NCI-H510A (cell line): ENCODE data around the gene PITPNC1.
"Not testable (repeated sequence)": the region's sequence is repeated elsewhere in the genome, so short reads cannot be mapped to it uniquely, and the experiment has no call there.

Experiments
- DNase-seq: peaks from one replicate; lab custom pipeline; 2025; lab: John Stamatoyannopoulos, UW

Gene PITPNC1

DNA sequence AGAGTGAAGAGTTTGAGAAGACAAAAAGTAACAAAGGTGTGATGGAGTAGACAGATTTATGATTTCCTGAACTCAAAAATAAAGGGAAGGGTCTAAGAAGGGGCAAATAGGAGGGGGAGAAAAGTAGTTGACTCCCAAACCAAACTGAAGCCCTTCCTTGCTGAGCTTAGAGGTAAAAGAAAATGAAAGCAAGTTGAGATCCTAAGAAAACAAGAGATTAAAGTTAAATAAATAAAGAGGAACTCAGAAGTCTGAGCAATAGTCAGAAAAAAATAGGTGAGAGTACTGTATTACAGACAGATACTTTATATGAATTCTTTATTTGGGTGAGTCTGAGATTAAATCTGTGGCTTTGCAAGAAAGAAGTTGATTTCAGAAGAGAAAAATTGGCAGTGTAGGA, 7.4 kb upstream of the PITPNC1 start:
- no peak for DNase-seq

DNA sequence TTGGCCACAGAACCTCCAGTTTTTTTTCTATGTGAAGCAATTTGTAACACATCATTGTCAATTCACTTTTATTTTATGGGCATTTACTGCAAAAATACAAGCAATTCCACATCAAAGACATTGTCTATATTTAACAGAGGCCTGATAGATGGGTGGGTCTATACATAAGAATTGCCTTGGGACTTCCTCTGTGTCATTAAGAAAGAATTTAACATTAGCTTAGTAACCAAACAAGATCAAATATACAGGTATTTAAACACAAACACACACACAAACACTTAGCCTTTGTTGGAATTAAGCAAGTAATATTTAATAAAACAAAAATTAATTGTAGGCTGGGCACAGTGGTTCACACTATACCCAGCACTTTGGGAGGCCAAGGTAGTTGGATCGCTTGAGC, 4.3 kb upstream of the PITPNC1 start:
- DNase-seq = no peak

DNA sequence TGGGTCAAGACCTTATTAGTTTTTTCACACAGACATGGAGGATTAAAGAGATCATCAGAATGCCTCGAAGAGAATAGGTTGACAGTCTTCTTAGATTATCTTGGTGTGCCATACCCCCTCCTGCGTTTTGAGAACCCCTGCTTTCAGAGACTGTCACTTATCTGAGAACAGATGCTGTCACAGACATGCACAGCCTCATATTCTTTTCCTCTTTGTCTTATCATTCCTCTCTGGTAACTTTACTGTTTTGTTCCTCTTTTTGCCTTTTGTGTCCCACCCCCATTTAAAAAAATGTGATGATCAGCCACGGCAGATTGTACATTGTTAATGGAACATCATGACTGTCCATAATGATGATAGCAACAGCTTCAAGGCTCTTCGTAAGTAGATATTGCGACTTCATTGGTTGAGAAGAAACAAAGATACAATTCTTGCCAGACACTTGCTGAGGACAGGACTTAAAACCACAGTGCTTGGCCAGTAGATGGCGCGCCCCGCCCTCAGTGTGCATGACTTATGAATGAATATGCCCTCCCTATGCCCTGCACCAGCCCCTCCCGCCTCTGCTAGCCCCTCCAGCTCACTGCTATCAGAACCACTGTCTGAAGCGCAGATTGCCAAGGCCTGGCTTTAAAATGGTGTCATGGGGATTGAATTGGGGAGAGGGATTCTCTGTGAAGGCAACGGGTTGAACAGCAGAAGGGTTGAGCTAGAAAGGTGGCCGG, 2.6 kb upstream of the PITPNC1 start:
- DNase-seq = peak; percentile 79

DNA sequence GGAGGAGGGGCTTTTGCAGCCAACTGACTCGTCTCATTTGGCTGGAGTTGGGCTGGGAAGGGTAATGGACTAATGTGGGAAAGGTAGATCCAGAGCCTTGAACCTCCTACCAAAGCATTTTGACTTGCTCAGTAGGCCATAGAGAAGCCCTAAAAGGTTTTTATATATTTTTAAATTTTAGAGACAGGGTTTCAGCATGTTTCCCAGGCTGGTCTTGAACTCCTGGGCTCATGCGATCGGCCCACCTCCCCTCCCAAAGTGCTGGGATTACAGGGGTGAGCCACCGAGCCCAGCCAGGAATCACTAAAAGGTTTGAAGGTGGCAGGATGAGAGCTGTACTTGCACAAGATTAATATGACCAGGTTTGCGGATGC, 2.0 kb upstream of the PITPNC1 start:
- DNase-seq = no peak

DNA sequence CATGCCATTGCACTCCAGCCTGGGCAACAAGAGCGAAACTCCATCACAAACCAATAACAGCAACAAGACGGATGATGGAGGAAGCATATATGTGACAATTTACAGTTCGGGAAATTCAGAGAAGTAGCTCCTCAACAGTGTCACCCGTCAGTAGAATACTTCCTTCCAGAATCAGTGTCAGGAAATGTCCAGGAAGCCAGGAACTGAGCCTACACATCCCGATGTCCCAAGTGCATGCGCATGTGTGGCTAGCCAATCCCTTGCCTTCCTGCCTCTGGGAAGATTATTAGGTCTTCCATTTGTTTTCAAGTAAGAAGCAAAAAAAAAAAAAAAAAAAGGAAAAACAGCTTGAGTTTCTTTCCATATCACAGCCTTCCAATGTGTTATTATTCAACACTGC, 1.4 kb upstream of the PITPNC1 start:
- DNase-seq = no peak

DNA sequence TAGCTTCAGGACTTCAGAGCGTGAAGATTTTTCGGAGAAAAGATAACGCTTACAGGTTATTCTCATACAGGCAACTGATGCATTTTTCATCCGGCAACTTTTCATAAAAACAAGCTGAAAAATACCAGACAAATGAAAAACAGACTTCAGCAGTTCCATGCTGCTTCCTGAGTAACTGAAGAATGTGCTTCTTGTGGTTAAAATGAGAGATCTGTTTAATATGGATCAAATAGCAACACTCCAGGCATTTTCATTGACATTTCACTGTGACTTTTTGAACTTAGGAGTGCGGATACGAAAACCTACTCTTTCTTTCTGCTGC, 705 bp upstream of the PITPNC1 start:
- DNase-seq = no peak

DNA sequence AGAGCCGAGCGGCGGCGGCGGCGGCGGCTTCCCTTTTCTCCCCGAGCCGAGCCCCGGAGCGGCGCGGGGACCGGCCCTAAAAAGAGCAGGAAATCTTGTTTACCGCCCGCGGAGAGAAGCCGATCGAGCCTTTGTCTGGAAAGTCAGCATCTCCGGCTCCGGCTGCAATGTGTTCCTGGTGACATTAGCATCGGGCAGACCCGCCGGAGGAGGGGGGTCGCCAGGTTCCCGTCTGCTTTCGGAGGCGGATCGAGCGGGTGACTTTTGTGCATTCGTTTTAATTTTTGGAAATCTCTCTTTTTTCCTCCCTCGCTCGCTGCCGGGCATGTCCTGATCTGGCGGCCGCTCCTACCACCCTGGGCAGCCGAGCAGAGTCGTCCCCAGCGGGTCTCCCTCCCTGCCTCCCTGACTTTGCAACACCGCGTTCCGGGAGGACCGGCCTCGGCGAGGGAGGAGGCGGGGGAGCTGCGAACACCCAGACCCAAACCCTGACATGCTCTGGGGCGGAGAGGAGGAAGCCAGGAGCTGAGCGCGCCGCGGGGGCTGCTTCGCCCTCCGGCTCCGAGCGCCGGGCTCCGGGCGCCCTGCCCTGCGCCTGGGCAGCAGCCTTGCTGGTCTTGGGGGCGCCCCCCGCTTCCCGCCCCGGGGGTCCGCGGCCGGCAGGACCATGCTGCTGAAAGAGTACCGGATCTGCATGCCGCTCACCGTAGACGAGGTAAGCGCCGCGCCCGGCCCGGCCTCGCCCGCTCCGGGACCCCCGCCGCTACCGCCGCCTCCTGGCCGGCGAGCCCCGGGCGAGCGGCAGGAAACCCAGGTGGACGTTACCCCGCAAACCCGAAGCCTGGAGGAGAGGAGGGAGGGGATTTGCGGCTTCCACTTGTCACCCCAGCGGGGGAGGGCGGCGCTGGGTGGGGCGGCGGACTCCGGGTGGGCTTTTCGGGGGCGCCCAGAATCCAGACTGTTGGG, 690 bp downstream of the PITPNC1 start:
- peak; percentile 25 for DNase-seq

DNA sequence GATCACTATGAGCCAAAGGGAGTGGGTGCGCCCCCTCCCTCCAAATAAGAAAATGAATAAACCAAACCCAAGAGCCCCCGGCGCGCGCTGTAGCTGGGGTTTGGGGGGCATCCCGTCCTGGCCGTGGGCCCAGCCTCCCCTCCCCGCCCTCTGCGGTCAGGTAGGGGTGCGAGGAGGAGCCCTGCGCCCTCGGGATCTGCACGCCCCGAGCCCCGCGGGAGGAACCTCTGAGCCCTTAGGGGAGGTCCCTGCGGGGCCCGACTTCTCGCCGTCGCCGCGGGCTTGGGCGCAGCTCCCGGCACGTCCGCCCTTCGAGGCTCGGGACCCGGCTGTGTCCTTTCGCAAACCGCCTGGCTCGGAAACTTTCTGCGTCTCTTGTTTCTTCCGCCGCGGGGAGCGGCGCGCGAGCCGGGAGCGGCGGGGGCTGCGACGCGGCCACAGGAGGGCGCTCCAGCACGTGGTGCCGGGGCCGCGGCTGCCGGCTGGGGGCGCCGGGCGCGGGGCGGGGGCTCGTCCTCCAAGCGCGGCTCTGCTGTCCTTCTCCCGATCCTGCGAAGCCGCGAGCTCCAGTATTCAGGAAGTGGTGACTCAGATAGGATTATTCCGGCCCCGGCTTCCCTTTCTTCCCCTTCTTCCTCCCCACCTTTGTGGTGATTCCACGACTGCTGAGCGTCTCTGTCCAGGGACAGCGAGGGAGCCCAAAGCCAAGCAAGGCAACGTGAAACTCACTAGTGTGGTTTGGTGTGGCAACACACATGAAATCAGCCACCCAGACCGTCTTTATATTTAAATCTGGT, 1.6 kb downstream of the PITPNC1 start:
- DNase-seq = peak; percentile 60

DNA sequence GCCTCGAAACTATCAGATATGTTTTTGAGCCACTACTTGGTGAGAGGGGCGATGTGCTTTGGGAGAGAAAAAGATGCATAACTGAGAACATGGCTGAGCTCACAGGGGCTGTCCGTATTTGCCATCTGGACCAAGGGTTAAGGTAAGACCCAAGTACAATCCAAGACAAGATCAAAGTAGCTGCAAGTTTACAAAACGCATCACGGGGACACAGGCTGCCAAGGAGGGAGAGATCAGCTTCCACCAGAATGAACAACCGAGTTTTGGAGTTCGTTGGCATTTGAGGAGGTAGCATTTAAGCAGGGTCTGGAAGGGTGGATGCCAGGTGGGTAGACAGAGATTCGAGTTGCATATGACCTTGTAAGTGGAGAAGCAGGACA, 2.2 kb downstream of the PITPNC1 start:
- DNase-seq = no peak

DNA sequence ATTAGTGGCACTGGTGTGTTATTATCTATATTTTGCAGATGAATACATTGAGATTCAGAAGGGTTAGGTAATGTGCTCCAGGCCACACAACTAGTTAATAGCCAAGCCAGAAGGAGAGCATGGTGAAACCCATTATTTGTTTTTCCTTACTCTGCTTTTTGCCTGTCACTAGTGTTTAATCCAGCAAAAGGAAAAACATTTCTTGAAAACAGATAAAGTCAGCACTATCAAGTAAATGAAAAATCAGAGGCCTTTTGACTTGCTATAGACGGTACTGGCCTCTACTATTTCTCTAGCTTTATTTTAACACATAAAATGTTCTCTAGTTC, 4.8 kb downstream of the PITPNC1 start:
- no peak for DNase-seq

DNA sequence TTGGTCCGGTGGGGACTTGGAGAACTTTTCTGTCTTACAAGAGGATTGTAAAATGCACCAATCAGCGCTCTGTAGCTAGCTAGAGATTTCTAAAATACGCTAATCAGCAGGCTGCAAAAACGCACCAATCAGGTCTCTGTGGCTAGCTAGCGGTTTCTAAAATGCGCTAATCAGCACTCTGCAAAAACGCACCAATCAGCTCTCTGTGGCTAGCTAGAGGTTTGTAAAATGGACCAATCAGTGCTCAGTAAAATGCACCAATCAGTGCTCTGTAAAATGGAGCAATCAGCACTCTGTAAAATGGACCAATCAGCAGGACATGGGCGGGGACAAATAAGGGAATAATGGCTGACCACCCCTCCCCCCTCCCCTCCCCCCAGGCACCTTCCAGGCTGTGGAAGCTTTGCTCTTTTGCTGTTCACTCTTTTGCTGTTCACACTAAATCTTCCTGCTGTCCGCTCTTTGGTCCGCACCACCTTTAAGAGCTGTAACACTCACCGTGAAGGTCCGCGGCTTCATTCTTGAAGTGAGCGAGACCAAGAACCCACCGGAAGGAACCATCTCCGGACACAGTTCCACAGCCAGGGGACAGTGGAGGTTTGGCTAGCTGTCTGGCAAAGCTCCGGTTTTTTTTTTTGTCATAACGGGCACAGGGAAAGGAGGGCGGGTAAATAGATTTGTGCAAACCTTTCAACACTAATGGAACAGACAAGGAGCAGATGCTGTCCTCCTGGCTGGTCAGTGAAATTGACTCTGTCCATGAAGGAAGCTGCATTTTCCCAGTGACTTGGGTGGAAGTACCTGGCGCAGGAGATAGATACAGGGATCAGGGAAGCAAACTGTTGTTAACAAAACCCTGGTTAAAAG, 8.3 kb downstream of the PITPNC1 start:
- no peak for DNase-seq

DNA sequence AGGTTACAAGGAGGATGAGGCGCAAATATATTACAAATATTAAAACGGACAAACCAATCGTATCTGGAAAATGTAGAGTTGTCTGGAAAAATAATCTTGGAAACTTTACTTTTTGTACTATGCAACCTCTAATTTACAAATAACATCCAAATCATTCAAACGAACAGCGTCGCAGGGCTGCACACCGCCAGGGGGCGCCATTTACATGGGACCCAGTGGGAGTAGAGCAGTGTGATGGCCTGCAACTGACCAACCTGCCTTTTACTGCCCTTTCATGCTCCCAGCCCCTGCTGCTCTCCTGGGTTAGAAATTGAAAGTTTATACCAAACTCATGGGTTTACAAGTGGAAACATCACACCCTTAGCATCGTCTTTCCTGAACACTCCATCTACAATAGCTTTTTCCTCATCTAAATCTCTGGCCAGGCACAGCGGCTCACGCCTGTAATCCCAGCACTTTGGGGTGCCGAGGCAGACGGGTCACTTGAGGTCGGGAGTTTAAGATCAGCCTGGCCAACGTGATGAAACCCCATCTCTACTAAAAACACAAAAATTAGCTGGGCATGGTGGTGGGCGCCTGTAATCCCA, 10.0 kb downstream of the PITPNC1 start:
- peak; percentile 5 for DNase-seq

DNA sequence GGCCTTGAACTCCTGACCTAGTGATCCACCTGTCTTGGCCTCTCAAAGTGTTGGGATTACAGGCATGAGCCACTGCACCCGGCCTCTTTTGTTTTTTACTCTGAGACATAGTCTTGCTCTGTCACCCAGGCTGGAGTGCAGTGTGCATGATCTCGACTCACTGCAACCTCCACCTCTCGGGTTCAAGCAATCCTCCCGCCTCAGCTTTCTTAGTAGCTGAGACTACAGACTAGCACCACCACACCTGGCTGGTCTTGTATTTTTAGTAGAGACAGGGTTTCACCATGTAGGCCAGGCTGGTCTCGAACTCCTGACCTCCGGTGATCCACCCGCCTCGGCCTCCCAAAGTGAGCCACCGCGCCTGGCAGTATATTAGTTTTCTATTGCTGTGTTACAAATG, 11.5 kb downstream of the PITPNC1 start:
- not testable (repeated sequence) for DNase-seq

DNA sequence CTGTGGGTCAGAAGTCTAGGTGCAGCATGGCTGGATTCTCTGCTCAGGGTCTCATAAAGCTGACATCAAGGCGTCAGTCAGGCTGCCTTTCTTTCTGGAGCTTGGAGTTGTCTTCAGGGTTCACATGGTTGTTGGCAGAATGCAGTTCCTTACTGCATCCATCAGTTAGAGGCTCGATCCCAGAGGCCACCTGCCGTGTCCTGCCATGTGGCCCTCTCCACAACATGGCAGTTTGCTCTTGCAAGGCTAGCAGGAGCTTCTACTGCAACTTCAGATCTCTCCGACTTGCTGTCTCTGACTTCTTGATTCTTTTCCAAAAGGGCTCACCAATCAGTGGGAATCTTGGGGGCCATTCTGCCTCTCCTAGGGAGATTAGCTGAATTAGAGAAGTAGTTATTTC, 11.9 kb downstream of the PITPNC1 start:
- DNase-seq = no peak

DNA sequence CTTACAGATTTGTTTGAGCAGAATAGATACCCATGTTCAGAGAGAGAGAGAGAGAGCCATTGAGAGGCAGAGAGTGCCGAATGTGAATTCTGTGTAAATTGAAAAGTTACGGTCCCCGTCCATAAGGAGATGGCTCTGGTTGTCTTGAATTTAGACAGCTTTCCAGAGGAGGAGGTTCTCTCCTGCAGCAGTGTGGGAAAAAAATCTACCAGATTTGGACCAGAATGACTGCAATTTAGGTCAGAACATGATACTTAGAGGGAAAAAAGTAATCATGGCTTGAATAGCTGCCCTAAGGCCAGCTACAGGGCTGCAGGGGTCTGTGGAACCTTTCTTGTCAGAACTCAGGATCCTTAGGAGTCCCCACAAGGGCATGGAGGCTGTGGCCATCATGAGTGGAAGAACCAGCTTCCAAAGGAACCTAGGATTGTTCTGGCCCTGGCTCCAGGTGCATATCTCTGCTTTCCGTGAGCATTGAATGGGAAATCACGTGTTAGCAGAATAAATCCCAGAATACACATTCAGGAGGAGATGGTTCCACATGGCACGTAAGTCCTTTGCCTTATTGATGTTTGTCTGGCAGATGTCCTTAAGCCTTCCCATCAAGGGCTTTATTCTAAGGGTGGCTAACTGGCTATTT, 13.0 kb downstream of the PITPNC1 start:
- peak; percentile 6 for DNase-seq

DNA sequence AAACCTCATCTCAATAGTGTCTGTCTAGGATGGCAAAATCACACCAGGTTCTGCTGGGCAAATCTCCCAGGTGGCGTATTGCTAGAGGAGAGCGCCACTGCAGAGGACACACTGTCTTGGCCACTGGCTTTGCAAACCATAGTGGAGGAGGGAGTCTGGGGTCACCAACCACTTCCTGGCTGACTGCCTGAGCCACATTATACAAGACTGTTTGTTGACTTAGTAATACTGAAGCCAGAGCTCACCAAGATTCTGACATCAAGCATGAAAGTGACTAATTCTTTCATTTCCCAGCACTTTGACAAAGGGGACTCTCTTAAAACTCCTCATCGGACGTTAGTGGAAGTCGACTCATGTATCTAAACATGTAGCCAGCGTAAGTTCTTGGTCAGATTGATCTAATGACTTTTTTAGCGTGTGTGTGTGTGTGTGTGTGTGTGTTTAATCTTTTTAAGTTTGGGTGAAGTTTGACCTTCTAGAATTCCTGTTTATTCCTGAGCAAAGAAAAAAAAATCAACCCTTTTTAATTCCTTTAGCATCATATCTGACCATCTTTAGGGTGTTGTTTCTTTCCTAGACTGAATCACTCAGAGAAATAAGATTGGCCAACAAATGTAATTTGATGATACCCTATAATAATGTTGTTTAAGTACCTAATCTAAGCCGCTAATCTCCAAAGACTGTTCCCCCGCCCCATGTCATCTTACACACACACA, 13.7 kb downstream of the PITPNC1 start:
- DNase-seq = no peak

DNA sequence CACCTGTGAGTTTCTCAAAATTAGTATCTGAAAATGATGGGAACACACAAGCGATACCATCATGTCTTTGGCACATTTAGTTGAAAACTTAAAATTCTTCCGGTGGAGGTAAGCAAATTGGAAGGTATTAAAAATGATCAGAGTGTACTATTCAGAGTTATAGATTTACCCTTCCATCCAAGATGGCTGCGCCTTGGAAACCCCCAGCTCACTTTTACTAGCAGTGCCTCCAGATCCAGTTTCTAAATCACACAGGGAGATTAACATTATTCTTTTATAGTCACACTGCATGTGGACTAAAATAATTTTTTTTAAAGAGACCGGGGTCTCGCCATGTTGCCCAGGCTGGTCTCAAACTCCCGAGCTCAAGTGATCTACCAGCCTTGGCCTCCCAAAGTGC, 15.0 kb downstream of the PITPNC1 start:
- DNase-seq = no peak

DNA sequence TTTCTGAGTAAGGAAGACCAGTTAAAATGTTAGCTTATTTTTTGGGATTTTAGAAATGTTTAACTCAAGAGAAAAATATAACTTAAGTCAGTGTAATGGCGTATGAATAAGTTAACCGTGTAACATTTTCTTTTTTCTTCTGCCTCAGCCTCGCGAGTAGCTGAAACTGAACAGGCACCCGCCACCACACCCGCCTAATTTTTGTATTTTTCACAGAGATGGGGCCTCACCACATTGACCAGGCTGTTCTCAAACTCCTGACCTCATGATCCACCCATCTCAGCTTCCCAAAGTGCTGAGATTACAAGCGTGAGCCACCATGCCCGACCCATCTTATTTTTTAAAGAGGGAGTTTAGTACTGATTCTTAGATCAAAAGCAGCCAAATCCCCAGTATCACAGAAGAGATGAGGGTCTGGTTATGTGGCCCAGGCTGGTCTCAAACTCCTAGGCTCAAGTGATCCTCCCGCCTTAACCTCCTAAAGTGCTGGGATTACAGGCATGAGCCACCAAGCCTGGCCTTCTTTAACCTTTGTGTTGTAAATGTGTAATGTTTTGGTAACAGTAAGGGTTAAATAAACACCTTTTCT, 16.8 kb downstream of the PITPNC1 start:
- DNase-seq = no peak

DNA sequence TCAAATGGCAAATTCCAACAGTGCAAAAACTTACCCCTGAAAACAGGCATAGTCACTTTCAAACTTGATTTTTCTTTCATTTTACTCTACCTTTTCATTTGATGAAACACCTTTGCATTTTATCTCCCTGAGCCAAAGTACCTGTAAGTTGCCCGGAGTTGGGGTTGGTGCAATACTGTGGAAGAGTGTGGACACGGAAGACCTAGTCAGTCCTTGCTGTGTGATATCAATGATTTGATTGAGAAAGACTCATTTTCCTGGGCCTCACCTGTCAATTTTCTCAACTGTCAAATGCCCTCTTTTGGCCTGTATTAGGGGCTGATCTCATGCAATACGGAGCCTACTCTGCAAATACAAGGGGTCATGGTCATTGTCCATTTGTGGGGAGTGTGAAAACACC, 22.6 kb downstream of the PITPNC1 start:
- DNase-seq = no peak

DNA sequence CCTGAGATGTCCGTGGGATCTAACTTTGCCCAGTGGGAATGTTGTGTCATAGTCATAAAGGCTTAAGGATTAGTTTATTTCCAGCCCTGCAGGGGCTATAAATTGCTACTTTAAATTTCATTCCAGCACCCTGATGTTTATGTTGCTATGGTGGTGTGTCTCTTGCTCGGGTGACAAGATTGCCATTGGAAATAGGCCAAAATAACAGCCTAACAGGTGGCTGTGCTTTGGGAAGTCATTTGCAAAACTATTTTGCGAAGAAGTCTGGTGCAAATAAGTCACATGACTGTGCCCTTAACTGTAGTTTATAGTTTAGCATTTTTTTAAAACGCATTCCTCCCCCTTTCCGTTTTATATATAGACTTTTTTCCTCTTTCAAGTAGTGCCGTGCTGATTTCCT, 23.1 kb downstream of the PITPNC1 start:
- no peak for DNase-seq
